ENCODE results near the gene ZNF605. TPM values are rescaled to one million over a fixed set of nuclear protein-coding genes. Genes with fewer than 3 reads are reported as not detected.
"Not testable (repeated sequence)": the region's sequence is repeated elsewhere in the genome, so short reads cannot be mapped to it uniquely, and the experiment has no call there.

ZNF605 gene
- total RNA-seq, 1 experiment from 2014 or later, result 0.32 TPM

- Histone ChIP-seq H3K9me3 (replicated peaks) (peaks cover 69% of the 10 kb centered on the region), H3K4me1 (replicated peaks) (no peaks in the 10 kb centered on the region), H3K4me3 (no peak overlapping the region), H3K27me3 (replicated peaks) (peaks cover 25% of the 10 kb centered on the region), H3K27ac (no peak overlapping the region), H3K36me3 (no peaks in the 10 kb centered on the region)
- DNase-seq (ENCODE audit: low read depth in 1 of 2, low spot score in 2 of 2), result peak; percentile 56 to 88
Observed at GRCh38 chr12:132941336-132941954, 14.7 kb downstream of the ZNF605 start.

- H3K9me3 ChIP-seq (replicated peaks), result peaks cover 65% of the 10 kb centered on the region
- DNase-seq (ENCODE audit: low read depth in 1 of 2, low spot score in 2 of 2), result peak; percentile 52 to 84
- H3K36me3 ChIP-seq, result no peaks in the 10 kb centered on the region
- peaks cover 16% of the 10 kb centered on the region for H3K27me3 ChIP-seq (replicated peaks)
- H3K4me3 ChIP-seq, result no peak overlapping the region
- no peak overlapping the region for H3K27ac ChIP-seq
- H3K4me1 ChIP-seq (replicated peaks), result no peaks in the 10 kb centered on the region
Observed at GRCh38 chr12:132940071-132940719, 15.9 kb downstream of the ZNF605 start.

DNA sequence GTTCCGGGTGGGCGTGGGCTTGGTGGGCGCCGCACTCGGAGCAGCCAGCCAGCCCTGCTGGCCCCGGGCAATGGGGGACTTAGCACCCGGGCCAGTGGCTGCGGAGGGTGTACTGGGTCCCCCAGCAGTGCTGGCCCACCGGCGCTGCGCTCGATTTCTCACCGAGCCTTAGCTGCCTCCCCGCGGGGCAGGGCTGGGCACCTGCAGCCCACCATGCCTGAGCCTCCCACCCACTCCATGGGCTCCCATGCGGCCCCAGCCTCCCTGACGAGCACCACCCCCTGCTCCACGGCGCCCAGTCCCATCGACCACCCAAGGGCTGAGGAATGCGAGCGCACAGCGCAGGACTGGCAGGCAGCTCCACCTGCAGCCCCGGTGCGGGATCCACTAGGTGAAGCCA lies 17.3 kb downstream of the ZNF605 start:
- peak in 1 of 2 experiments; percentile 86 for DNase-seq (ENCODE audit: low read depth in 1 of 2, low spot score in 2 of 2)
- H3K9me3 ChIP-seq (replicated peaks), result peaks cover 69% of the 10 kb centered on the region
- not testable (repeated sequence) for H3K27me3 ChIP-seq (replicated peaks); H3K4me3 ChIP-seq; H3K27ac ChIP-seq; H3K36me3 ChIP-seq; H3K4me1 ChIP-seq (replicated peaks)

GRCh38 chr12:132937476-132937875 lies 18.6 kb downstream of the ZNF605 start:
- Histone ChIP-seq H3K36me3 (no peaks in the 10 kb centered on the region), H3K27ac (no peak overlapping the region), H3K9me3 (replicated peaks) (peaks cover 70% of the 10 kb centered on the region), H3K4me3 (no peak overlapping the region), H3K27me3 (replicated peaks) (peaks cover 7% of the 10 kb centered on the region; the same call in 1 of the 2 replicates), H3K4me1 (replicated peaks) (no peaks in the 10 kb centered on the region)
- peak in 1 of 2 experiments; percentile 59 for DNase-seq (ENCODE audit: low read depth in 1 of 2, low spot score in 2 of 2)

DNA sequence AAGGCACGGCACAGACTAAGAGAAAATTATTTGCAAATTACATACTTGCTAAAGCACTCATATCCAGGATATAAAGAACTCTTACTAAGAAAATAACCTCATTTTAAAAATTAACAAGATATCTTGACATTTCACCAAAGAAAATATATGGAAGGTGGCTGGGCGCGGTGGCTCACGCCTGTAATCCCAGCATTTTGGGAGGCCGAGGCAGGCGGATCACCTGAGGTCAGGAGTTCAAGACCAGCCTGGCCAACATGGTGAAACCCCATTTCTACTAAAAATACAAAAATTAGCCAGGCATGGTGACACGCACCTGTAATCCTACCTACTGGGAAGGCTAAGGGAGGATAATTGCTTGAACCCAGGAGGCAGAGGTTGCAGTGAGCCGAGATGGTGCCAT lies 19.2 kb downstream of the ZNF605 start:
- not testable (repeated sequence) for H3K4me1 ChIP-seq (replicated peaks); H3K27ac ChIP-seq; H3K27me3 ChIP-seq (replicated peaks); H3K4me3 ChIP-seq; H3K36me3 ChIP-seq
- DNase-seq (ENCODE audit: low read depth in 1 of 2, low spot score in 2 of 2), result peak in 1 of 2 experiments; percentile 69
- H3K9me3 ChIP-seq (replicated peaks), result peaks cover 68% of the 10 kb centered on the region

DNA sequence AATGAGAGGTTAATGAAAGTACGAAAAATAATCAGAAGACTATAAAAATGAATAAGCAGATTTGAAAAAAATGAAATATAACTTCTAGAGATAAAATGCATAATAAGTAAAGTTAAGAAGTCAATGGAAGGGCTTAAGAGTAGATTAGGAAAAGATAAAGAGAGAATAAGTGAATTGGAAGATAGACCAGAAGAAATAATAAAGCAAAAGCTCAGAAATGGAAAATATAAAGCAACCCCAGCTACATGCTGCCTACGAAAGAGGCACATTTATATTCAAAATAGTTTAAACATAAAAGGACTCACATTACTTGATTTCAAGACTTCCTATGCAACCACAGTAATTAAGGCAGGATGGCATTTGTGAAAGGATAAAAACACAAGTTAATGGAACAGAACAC lies 19.9 kb downstream of the ZNF605 start:
- Histone ChIP-seq H3K27me3 (replicated peaks) (0 out of 2 replicates have a peak, but pooled peaks cover 7% of the 10 kb centered on the region), H3K4me3 (no peak overlapping the region), H3K36me3 (no peaks in the 10 kb centered on the region), H3K9me3 (replicated peaks) (peaks cover 68% of the 10 kb centered on the region), H3K27ac (no peak overlapping the region), H3K4me1 (replicated peaks) (no peaks in the 10 kb centered on the region)
- DNase-seq (ENCODE audit: low read depth in 1 of 2, low spot score in 2 of 2), result no peak

DNA sequence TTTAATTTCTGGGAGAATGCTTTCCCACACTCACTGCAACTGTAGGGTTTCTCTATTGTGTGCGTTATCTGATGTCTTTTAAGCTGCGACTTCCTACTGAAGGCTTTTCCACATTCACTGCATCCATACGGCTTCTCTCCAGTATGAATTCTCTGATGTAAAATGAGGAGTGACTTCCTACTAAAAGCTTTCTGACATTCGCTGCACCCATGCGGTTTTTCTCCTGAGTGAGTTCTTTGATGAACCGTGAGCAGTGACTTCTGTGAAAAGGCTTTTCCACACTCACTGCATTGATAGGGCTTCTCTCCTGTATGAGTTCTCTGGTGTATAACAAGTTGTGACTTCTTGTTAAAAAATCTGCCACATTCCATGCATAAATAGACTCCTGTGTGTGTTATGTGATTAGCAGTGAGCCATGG lies 29.7 kb downstream of the ZNF605 start:
- DNase-seq (ENCODE audit: low read depth in 1 of 2, low spot score in 2 of 2), result peak; percentile 62 to 69
- Histone ChIP-seq H3K27ac (no peak overlapping the region), H3K36me3 (no peaks in the 10 kb centered on the region), H3K9me3 (replicated peaks) (peaks cover 90% of the 10 kb centered on the region), H3K4me1 (replicated peaks) (no peaks in the 10 kb centered on the region), H3K4me3 (no peak overlapping the region), H3K27me3 (replicated peaks) (no peaks in the 10 kb centered on the region)

DNA sequence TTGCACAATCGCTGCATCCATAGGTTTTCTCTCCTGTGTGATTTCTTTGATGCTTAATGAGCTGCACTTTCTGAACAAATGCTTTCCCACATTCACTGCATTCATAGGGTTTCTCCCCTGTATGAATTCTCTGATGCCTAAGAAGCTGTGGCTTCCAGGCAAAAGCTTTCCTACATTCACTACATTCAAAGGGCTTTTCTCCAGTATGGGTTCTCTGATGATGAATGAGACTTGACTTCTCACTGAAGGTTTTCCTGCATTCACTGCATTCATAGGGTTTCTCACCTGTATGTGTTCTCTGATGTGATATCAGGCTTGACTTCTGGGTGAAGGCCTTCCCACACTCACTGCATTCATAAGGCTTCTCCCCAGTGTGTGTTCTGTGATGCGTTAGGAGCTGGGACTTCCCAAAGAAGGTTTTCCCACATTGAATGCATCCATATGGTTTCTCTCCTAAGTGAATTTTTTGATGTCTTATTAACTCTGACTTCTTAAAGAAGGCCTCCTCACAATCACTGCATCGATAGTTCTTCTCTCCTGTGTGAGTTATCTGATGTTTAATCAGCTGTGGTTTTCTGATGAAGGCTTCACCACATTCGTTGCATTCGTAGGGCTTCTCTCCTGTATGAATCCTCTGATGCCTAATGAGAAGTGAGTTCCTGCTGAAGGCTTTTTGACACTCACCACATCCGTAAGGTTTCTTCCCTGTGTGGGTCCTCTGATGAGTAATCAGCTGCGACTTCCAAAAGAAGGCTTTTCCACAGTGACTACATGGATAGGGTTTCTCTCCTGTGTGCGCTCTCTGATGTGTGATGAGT lies 30.3 kb downstream of the ZNF605 start:
- no peaks in the 10 kb centered on the region for H3K27me3 ChIP-seq (replicated peaks)
- DNase-seq (ENCODE audit: low read depth in 1 of 2, low spot score in 2 of 2), result peak; percentile 63 to 66
- no peaks in the 10 kb centered on the region for H3K36me3 ChIP-seq
- H3K27ac ChIP-seq, result no peak overlapping the region
- no peaks in the 10 kb centered on the region for H3K4me1 ChIP-seq (replicated peaks)
- peaks cover 90% of the 10 kb centered on the region for H3K9me3 ChIP-seq (replicated peaks)
- H3K4me3 ChIP-seq, result no peak overlapping the region

GRCh38 chr12:132924356-132924755 lies 31.8 kb downstream of the ZNF605 start:
- no peak overlapping the region for H3K27ac ChIP-seq
- DNase-seq (ENCODE audit: low read depth in 1 of 2, low spot score in 2 of 2), result peak; percentile 60 to 76
- no peaks in the 10 kb centered on the region for H3K27me3 ChIP-seq (replicated peaks)
- H3K4me3 ChIP-seq, result no peak overlapping the region
- no peaks in the 10 kb centered on the region for H3K4me1 ChIP-seq (replicated peaks)
- H3K9me3 ChIP-seq (replicated peaks), result peaks cover 88% of the 10 kb centered on the region
- no peaks in the 10 kb centered on the region for H3K36me3 ChIP-seq

DNA sequence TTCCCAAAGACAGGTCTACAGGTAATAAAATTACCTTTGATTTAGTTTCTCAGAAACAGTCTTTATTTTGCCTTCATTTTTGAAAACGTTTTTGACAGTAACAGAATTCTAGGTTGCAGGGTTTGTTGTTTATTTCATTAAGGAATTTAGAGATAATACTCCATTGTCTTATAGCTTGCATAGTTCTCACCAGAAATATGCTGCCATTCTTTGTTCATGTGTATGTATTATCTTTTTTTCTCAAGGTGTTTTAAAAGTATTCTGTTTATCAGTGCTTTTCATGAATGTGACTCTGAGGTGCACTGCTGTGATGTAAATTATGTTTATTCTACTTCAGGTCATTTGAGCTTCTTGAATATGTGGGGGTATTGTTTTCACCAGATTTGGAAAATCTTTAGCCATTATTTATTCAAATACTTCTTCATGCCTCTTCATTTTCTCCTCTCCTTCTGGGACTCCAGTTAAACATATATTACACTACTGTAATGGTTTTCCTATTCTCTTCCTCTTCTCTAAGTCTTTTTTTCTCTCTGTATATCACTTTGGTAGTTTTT lies 32.7 kb downstream of the ZNF605 start:
- Histone ChIP-seq H3K27ac (no peak overlapping the region), H3K4me1 (replicated peaks) (no peaks in the 10 kb centered on the region), H3K9me3 (replicated peaks) (peaks cover 91% of the 10 kb centered on the region), H3K27me3 (replicated peaks) (no peaks in the 10 kb centered on the region), H3K36me3 (no peaks in the 10 kb centered on the region), H3K4me3 (no peak overlapping the region)
- DNase-seq (ENCODE audit: low read depth in 1 of 2, low spot score in 2 of 2), result peak in 1 of 2 experiments; percentile 52

DNA sequence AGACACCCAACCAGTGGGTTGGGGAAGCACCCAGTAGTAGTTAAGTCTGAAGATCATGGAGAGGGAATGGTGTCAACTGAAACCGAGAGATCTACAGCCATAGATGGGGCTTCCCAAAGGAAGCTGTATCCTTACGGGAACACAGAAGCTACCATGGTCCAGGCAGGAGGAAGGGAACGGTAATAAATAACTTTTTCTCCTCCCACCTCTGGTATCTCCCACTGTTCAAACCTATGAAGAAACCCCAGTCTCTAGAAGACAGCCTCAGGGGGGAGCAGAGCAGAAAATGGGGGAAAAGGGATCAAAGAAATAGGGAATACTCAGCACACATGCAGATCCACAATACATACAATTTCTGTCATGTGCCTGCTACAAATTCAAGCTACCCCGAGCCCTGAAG lies 33.4 kb downstream of the ZNF605 start:
- Histone ChIP-seq H3K27me3 (replicated peaks) (no peaks in the 10 kb centered on the region), H3K4me3 (no peak overlapping the region), H3K27ac (no peak overlapping the region), H3K36me3 (no peaks in the 10 kb centered on the region), H3K9me3 (replicated peaks) (peaks cover 95% of the 10 kb centered on the region), H3K4me1 (replicated peaks) (no peaks in the 10 kb centered on the region)
- DNase-seq (ENCODE audit: low read depth in 1 of 2, low spot score in 2 of 2), result peak; percentile 50 to 64

DNA sequence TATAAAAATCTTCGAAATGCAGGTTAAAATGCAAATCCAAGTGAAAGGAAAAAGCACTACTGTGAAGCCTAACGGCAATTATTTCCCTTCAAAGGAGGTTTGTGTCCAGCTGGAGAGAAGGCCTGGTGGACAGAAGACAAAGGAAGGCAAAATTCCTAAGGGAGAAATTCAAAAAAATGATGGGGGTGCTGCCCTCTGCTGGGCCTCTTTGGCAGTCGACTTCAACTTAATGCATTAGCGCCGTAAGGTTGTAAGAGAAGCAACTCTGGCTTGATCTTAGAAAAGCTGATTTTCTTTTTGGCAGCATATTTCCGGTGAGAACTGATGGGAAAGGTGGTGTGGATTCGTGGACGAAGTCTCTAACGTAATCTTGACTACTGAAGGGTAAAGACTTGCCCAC lies 34.4 kb downstream of the ZNF605 start:
- H3K9me3 ChIP-seq (replicated peaks), result peaks cover 95% of the 10 kb centered on the region

GRCh38 chr12:132918680-132919079 lies 37.4 kb downstream of the ZNF605 start:
- H3K9me3 ChIP-seq (replicated peaks), result peaks cover 84% of the 10 kb centered on the region
- H3K27ac ChIP-seq, result no peak overlapping the region
- no peaks in the 10 kb centered on the region for H3K36me3 ChIP-seq
- H3K4me1 ChIP-seq (replicated peaks), result no peaks in the 10 kb centered on the region
- no peaks in the 10 kb centered on the region for H3K27me3 ChIP-seq (replicated peaks)
- no peak overlapping the region for H3K4me3 ChIP-seq
- DNase-seq (ENCODE audit: low read depth in 1 of 2, low spot score in 2 of 2), result peak; percentile 47 to 82

More for the DNA sequence above, 34.4 kb downstream of the ZNF605 start:
- Histone ChIP-seq H3K4me1 (replicated peaks) (no peaks in the 10 kb centered on the region), H3K36me3 (no peaks in the 10 kb centered on the region), H3K4me3 (no peak overlapping the region), H3K27ac (no peak overlapping the region), H3K27me3 (replicated peaks) (no peaks in the 10 kb centered on the region)
- peak; percentile 87 for DNase-seq (ENCODE audit: low read depth in 1 of 2, low spot score in 2 of 2)

GRCh38 chr12:132909030-132909368 lies 47.1 kb downstream of the ZNF605 start:
- Histone ChIP-seq H3K27ac (no peak overlapping the region), H3K36me3 (no peaks in the 10 kb centered on the region), H3K27me3 (replicated peaks) (no peaks in the 10 kb centered on the region), H3K9me3 (replicated peaks) (peaks cover 9% of the 10 kb centered on the region), H3K4me1 (replicated peaks) (no peaks in the 10 kb centered on the region), H3K4me3 (peak overlapping the region; percentile 18)
- no peak for DNase-seq (ENCODE audit: low read depth in 1 of 2, low spot score in 2 of 2)
